Epithelial cell of proximal tubule (primary cell): ENCODE results near the gene DUSP10. TPM values are rescaled to one million over a fixed set of nuclear protein-coding genes. Genes with fewer than 3 reads are reported as not detected.

ENCODE experiments used
- DNase-seq: peaks from one replicate; pipeline ENCODE4 v3.0.0-alpha.2; 2011; ENCODE audit warnings: low read depth
- H3K4me3 ChIP-seq: 2 replicates; pipeline ENCODE4 v1.5.1; 2011; ENCODE audit warnings: low read depth, mild to moderate bottlenecking, low read length
- total RNA-seq: library from RNA; depleted of rRNA; stranded (reverse); fragments of >200 nt; gene quantifications from 2 replicates; pipeline ENCODE4 v1.2.3, GENCODE V29; 2015
- TF ChIP-seq, protein P1 (sequence below): conservative IDR thresholded peaks from 2 replicates; pipeline ENCODE4 v1.5.1; 2012; ENCODE audit warnings: low read depth, mild to moderate bottlenecking, low read length

Gene DUSP10
- total RNA-seq, 1 donor from 2014 or later = 14.6 TPM

DNA sequence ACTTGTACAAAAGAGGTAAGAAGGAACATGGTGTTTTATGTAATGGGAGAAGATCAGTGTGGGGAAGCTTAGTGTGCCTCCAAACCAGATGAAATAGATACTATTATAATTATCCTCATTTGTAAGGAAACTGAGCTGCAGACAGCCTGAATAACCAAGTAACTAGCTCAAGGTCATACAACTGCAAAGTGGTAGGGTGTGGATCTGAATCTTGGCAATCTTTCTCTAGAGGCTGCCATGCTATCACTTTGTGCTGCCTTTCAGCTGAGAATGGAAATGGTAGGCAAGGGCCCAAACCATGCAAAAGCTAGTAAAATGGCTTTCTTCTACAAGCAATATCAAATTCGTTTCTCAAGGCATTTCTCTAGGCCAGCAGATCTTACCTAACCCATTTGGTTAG, 51.0 kb downstream of the DUSP10 start:
- DNase-seq = no peak
- TF ChIP-seq, protein P1, sequence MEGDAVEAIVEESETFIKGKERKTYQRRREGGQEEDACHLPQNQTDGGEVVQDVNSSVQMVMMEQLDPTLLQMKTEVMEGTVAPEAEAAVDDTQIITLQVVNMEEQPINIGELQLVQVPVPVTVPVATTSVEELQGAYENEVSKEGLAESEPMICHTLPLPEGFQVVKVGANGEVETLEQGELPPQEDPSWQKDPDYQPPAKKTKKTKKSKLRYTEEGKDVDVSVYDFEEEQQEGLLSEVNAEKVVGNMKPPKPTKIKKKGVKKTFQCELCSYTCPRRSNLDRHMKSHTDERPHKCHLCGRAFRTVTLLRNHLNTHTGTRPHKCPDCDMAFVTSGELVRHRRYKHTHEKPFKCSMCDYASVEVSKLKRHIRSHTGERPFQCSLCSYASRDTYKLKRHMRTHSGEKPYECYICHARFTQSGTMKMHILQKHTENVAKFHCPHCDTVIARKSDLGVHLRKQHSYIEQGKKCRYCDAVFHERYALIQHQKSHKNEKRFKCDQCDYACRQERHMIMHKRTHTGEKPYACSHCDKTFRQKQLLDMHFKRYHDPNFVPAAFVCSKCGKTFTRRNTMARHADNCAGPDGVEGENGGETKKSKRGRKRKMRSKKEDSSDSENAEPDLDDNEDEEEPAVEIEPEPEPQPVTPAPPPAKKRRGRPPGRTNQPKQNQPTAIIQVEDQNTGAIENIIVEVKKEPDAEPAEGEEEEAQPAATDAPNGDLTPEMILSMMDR = no peak
- no peak overlapping the region for H3K4me3 ChIP-seq

DNA sequence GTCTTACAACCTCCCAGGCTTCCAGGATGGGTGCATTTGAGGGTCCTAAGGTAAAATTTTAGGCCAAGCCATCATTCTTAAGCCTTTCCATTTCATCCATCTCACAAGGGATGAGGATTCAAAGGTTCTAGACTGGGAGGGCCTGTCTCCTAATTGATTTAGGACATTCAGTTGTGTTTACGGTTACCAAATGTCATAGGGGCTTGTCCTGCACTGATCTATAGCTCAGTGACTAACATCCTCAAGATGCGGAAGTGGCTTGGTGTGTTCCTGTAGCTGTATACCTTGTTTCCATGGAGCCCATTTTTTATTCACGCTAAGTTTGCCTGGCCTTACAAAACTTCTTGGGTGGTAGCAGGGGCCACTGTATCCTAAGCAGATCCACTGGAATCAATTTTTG, 52.8 kb downstream of the DUSP10 start:
- no peak overlapping the region for H3K4me3 ChIP-seq
- TF ChIP-seq, protein P1 = no peak
- DNase-seq = no peak

DNA sequence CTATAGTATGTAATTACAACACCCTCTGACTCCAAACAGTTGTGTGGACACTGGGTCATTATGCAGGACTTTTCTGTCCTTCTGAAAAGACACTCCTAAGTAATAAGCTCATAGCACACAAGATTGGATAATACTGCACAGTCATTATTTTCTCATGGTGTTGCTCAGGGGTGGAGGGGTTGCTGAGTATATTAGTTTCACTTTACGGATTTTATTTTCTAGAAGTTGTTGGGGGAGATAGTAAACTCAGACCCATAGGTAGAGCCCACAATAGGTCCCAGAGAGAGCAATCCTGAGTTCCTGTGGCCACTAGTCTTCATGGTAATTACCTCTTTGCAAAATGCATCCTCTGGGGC, 53.4 kb downstream of the DUSP10 start:
- TF ChIP-seq, protein P1 = no peak
- DNase-seq = no peak

DNA sequence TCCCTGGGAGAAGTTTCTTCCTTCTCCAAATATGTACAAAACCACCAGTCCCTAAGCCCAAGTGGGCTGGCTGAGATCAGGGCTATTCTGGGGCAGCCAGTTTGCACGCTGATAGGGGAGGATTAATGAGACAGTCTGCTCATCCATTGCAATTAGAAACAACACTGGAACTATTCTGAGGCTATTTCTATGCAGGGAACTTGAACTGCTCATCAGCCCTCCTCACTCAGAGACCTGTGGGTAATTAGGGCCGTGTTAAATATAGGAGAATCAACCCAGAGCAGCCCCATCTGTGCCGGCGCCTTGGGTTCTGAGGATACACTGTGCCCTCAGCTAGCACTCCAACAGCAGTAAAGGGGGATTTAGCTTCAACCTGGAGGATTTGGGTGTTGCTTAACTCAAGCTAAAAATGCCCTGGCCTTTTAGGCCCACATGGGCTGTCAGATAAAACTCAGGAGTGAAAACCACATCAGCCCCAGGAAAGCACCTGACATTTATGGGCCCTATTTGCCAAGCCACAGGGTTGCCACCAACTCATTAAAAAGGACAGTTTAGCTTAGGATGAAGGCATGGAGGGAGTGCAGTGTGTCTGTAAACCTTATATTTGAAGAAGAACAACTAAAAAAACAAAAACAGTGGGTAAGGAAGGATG, 53.9 kb downstream of the DUSP10 start:
- TF ChIP-seq, protein P1 = no peak
- H3K4me3 ChIP-seq = no peak overlapping the region
- DNase-seq = no peak

More for the DNA sequence above, 53.4 kb downstream of the DUSP10 start:
- H3K4me3 ChIP-seq = no peak overlapping the region

DNA sequence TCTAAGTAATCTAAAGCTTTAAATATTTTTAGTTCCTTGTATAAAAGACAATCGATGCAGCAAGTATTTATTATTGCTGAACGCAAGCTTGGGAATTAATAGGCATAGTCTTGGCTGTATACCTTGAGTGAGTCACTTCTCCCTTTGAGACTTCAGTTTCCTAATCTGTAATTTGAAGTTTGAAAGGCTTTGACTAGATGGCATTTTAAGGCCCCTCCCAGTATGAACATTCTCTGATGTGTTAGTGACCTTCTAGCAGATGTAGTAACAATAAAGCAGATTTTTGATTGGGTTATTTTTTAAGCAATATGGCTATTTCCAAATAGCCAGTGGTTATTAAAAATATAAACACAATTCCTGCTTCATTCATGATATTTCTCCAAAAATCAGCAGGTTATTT, 58.2 kb downstream of the DUSP10 start:
- TF ChIP-seq, protein P1 = no peak
- no peak overlapping the region for H3K4me3 ChIP-seq
- no peak for DNase-seq

DNA sequence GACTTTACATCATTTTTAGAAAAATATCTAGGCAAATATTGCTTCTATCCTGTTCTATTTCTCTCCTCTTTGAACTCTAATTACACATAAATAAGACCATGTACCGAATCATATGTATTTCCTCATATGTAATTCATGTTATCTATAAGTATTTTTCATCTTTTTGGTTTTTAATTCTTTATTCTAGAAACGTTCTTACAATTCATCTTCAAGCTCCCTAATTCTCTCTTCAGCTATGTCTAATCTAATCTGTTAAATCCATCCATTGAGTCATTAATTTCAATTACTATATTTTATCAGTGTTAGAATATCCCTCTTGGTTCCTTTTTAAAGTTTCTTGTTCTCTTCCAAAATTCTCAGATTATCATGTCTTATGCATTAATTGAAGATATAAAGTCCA, 61.8 kb downstream of the DUSP10 start:
- DNase-seq = no peak
- no peak overlapping the region for H3K4me3 ChIP-seq
- TF ChIP-seq, protein P1 = no peak

DNA sequence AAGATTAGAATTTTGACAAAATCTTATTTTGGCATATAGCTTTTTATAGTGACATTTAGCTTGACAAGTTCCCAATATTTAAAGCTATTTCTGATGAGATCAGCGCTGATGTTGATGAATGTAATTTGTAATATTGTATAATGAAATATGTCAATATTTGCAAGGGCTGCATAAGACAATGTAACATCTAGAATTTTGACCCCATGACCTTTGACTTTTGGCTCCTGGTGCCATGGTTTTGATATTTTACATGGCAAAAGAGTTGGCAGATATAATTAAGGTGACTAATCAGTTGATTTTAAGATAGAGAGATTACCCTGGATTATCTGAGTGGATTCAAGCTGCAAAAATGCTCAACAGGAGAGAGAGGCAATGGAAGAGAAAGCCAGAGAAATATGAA, 63.9 kb downstream of the DUSP10 start:
- TF ChIP-seq, protein P1 = no peak
- no peak overlapping the region for H3K4me3 ChIP-seq
- no peak for DNase-seq
